Endothelial cell of umbilical vein (primary cell): ENCODE results near the gene QSER1. TPM values are rescaled to one million over a fixed set of nuclear protein-coding genes. Genes with fewer than 3 reads are reported as not detected.

Source experiments
- BruUV-seq: library from RNA; stranded (reverse); fragments of 400-500 nt; replicated peaks from 2 replicates; lab custom pipeline; 2021; lab: Mats Ljungman, UMichigan
- CTCF ChIA-PET: fragments of 300-600, 350-600 bp; sonication (Branson Sonifier 250); formaldehyde crosslinking; loops from one replicate; lab custom pipeline; 2021; ENCODE audit warnings: antibody characterized with exemption, inconsistent platforms; lab: Charles Lee
- POLR2A ChIA-PET: fragments of 300-600, 350-600 bp; sonication (Branson Sonifier 250); formaldehyde crosslinking; loops from one replicate; lab custom pipeline; 2021; ENCODE audit warnings: antibody characterized with exemption, inconsistent platforms; lab: Charles Lee
- DNase-seq: peaks from one replicate; pipeline ENCODE4 v3.0.0-alpha.2; 2011; ENCODE audit warnings: low read depth, low spot score
- FAIRE-seq: peaks from 2 replicates; lab custom pipeline; 2011; peaks lifted over from hg19 to GRCh38; lab: Jason Lieb, UNC
- H2AFZ ChIP-seq: 2 replicates; pipeline ENCODE4 v1.6.0; 2012; ENCODE audit warnings: low read depth, low read length, control low read depth, inconsistent platforms
- H3K27ac ChIP-seq: 2 replicates; pipeline ENCODE4 v1.5.1; 2011; ENCODE audit warnings: low read depth, mild to moderate bottlenecking, control low read depth, low read length, moderate library complexity; ENCODE audit not compliant: insufficient read depth
- H3K27me3 ChIP-seq, 2 experiments: 2 replicates each; pipeline versions ENCODE4 v1.6.0 to v1.6.1; 2011; ENCODE audit warnings: low read length in 2 of 2, mixed read lengths in 1 of 2; ENCODE audit not compliant: control insufficient read depth in 2 of 2, insufficient read depth in 2 of 2
- H3K36me3 ChIP-seq, 2 experiments: 2 replicates in 1 of 2; 3 replicates in 1 of 2; pipeline ENCODE4 v1.5.1; 2011; ENCODE audit warnings: low read length in 2 of 2, mild to moderate bottlenecking in 1 of 2, moderate library complexity in 1 of 2; ENCODE audit not compliant: control insufficient read depth in 2 of 2, insufficient read depth in 2 of 2; ENCODE audit errors: extremely low read depth in 1 of 2
- H3K4me1 ChIP-seq: 3 replicates; pipeline ENCODE4 v1.5.1; 2011; ENCODE audit warnings: mild to moderate bottlenecking, low read length; ENCODE audit not compliant: control insufficient read depth, insufficient read depth; ENCODE audit errors: extremely low read depth
- H3K4me2 ChIP-seq: 2 replicates; pipeline ENCODE4 v1.6.1; 2011; ENCODE audit warnings: low read length, control low read depth, mixed read lengths; ENCODE audit not compliant: insufficient read depth
- H3K4me3 ChIP-seq, 3 experiments: fragments of 200-600 bp in 1 of 3; sonication (generic), shearing (Covaris generic) in 1 of 3; replicated peaks in 1 of 3; 2 replicates each; pipeline ENCODE4 v1.5.1; 2011 to 2016; ENCODE audit warnings: control low read depth in 3 of 3, low read length in 3 of 3, mild to moderate bottlenecking in 2 of 3, inconsistent platforms in 1 of 3, low read depth in 1 of 3, moderate library complexity in 1 of 3; ENCODE audit not compliant: insufficient read depth in 1 of 3
- H3K79me2 ChIP-seq: 2 replicates; pipeline ENCODE4 v1.6.0; 2012; ENCODE audit warnings: low read length, inconsistent platforms; ENCODE audit not compliant: control insufficient read depth, insufficient read depth
- H3K9ac ChIP-seq: replicated peaks from 2 replicates; pipeline ENCODE3; 2011; ENCODE audit warnings: low read length, control low read depth; ENCODE audit not compliant: insufficient read depth; ENCODE audit errors: extremely low read depth
- H3K9me1 ChIP-seq: replicated peaks from 3 replicates; pipeline ENCODE4 v1.6.0; 2011; ENCODE audit warnings: mild to moderate bottlenecking, low read length; ENCODE audit not compliant: control insufficient read depth, insufficient read depth; ENCODE audit errors: extremely low read depth
- H3K9me3 ChIP-seq: replicated peaks from 2 replicates; pipeline ENCODE4 v1.5.1; 2012; ENCODE audit warnings: low read length, inconsistent platforms; ENCODE audit not compliant: control insufficient read depth, insufficient read depth
- H4K20me1 ChIP-seq: replicated peaks from 2 replicates; pipeline ENCODE3; 2011; ENCODE audit warnings: mild to moderate bottlenecking, low read length; ENCODE audit not compliant: control insufficient read depth, insufficient read depth; ENCODE audit errors: extremely low read depth
- CTCF ChIP-seq, 2 donors: IDR thresholded peaks; 1 replicate in 1 of 2; 2 replicates in 1 of 2; pipeline ENCODE4 v1.5.1; 2011; ENCODE audit warnings: low read length in 2 of 2, mild to moderate bottlenecking in 2 of 2, moderate library complexity in 2 of 2, control low read depth in 1 of 2, inconsistent platforms in 1 of 2, low read depth in 1 of 2; ENCODE audit not compliant: insufficient read depth in 1 of 2; ENCODE audit errors: extremely low read depth in 1 of 2
- JUN ChIP-seq: IDR thresholded peaks from 2 replicates; pipeline ENCODE4 v1.6.1; 2011; ENCODE audit warnings: borderline replicate concordance, low read depth; ENCODE audit not compliant: insufficient read length, insufficient read depth
- MAX ChIP-seq: IDR thresholded peaks from 2 replicates; pipeline ENCODE4 v1.6.1; 2011; ENCODE audit not compliant: insufficient read depth, insufficient read length
- dilution Hi-C: fragments of 300-500 bp; cut with MboI; formaldehyde crosslinking; loops from one replicate; pipeline ENCODE4 v1.15.0; 2019; ENCODE audit warnings: low sequenced_read_pairs; ENCODE audit not compliant: extremely low pct_ligation_motif_present
- intact Hi-C: fragments of 100-400 bp; cut with micrococcal nuclease; formaldehyde crosslinking; loops from one replicate; pipeline ENCODE4 v1.10.0; 2022
- polyA plus RNA-seq, 4 experiments: library from polyadenylated mRNA; depleted of rRNA in 3 of 4; stranded (reverse) in 3 of 4; unstranded in 1 of 4; fragments of >200 nt; gene quantifications; 2 replicates each; pipeline versions ENCODE4 v1.2.1 to v1.2.3, GENCODE V29; 2011 to 2012; ENCODE audit warnings: missing spikeins in 1 of 4
- total RNA-seq: library from RNA; stranded (reverse); gene quantifications from 2 replicates; pipeline ENCODE4 v1.2.3, GENCODE V29; 2021

Gene QSER1
- total and polyA plus RNA-seq, 2 donors (not counting 3 experiments of a cell fraction or from before 2014, with no cell fraction given): 5.5 to 36.6 TPM

GRCh38 chr11:32884023-32884422 is 8.6 kb upstream of the QSER1 start:
- TF ChIP-seq MAX (no peak), CTCF (IDR thresholded peaks at IDR 0.05; ENCODE audit: extremely low read depth in 1 of 2, insufficient read depth in 1 of 2, low read depth in 1 of 2, low read length in 2 of 2) (no peak), JUN (no peak)
- no peaks in the 10 kb centered on the region for H3K9me1 ChIP-seq
- ChIA-PET CTCF (interaction anchor here (2.4 kb wide), 1 partner anchor 181 kb away, joined by 10 read pairs; no protein-coding TSS in a partner anchor), POLR2A (no interaction called here)
- H3K79me2 ChIP-seq: no peaks in the 10 kb centered on the region
- no peak overlapping the region for H3K4me3 ChIP-seq
- H3K9ac ChIP-seq: no peak overlapping the region
- no peaks in the 10 kb centered on the region for H3K9me3 ChIP-seq
- H3K27ac ChIP-seq: no peak overlapping the region
- H3K36me3 ChIP-seq: no peaks in the 10 kb centered on the region
- H4K20me1 ChIP-seq: no peaks in the 10 kb centered on the region
- FAIRE-seq (no peak), DNase-seq (no peak)
- no peak overlapping the region for H2AFZ ChIP-seq
- intact Hi-C loops (loop anchor here (2.0 kb wide), 1 partner anchor 181 kb away; no protein-coding TSS in a partner anchor), dilution Hi-C loops (no loop called here)
- no TSS peak for BruUV-seq
- H3K4me1 ChIP-seq: no peaks in the 10 kb centered on the region
- peaks cover 5 to 10% of the 10 kb centered on the region in 2 experiments for H3K27me3 ChIP-seq
- no peak overlapping the region for H3K4me2 ChIP-seq

DNA sequence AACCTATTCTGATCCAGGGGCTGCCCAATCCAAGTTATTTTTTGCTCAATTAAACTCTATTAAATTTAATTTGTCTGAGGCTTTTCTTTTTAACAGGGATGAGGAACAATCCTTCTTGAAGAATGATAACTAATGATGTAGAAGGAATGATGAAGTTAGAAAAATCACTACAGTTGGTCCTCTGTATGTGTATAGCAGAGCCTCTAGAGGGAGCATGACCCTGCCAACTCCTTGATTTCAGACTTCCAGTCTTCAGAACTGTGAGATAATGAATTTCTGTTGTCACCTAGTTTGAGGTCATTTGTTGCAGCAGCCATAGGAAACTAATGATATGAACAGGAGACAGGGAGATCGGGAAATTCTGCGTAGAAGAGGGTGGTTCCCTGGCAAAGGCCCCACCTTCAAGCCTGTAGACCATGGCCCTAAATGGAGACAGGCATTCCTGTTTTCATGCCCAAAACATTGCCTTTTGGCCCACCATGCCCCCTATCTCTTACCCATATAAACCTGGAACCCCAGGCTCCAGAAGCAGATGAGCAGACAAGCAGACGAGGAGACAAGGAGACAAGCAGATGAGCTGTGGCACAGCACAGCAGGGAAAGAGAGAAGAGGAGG is 7.7 kb upstream of the QSER1 start:
- peaks cover 4 to 8% of the 10 kb centered on the region in 2 experiments for H3K27me3 ChIP-seq
- H2AFZ ChIP-seq: no peak overlapping the region
- H3K4me2 ChIP-seq: no peak overlapping the region
- no peaks in the 10 kb centered on the region for H3K4me1 ChIP-seq
- CTCF ChIA-PET: interaction anchor here (1.0 to 2.4 kb wide), 4 partner anchors 9 to 180 kb away, joined by 3 to 10 read pairs (median 4); no protein-coding TSS in a partner anchor
- FAIRE-seq (peak; percentile 67), DNase-seq (peak; percentile 19)
- BruUV-seq: no TSS peak
- POLR2A ChIA-PET: no interaction called here
- no peaks in the 10 kb centered on the region for H3K9me1 ChIP-seq
- H3K79me2 ChIP-seq: no peaks in the 10 kb centered on the region
- H4K20me1 ChIP-seq: no peaks in the 10 kb centered on the region
- H3K27ac ChIP-seq: no peak overlapping the region
- no peak overlapping the region for H3K9ac ChIP-seq
- H3K4me3 ChIP-seq: no peak overlapping the region
- no peak for TF ChIP-seq JUN
- TF ChIP-seq CTCF (IDR thresholded peaks at IDR 0.05; ENCODE audit: extremely low read depth in 1 of 2, insufficient read depth in 1 of 2, low read depth in 1 of 2, low read length in 2 of 2): peak; percentile 26 to 45
- dilution Hi-C loops: no loop called here
- no peaks in the 10 kb centered on the region for H3K9me3 ChIP-seq
- H3K36me3 ChIP-seq: no peaks in the 10 kb centered on the region
- intact Hi-C loops: loop anchor here (2.0 kb wide), 1 partner anchor 180 kb away; no protein-coding TSS in a partner anchor
